Lower lobe of right lung (tissue), 2 donors: ENCODE data around the gene IFT80. TPM values are rescaled to one million over a fixed set of nuclear protein-coding genes. Genes with fewer than 3 reads are reported as not detected.

Source experiments
- ATAC-seq, 2 donors: fragments of 200-7000 bp; cut with Tn5 transposase; one replicate each; pipeline ENCODE4 v1.9.1; 2020 to 2022; ENCODE audit warnings: mild to moderate bottlenecking in 2 of 2, moderate library complexity in 2 of 2
- DNase-seq: peaks from one replicate; pipeline ENCODE4 v3.0.0-alpha.2; 2020
- H3K27ac ChIP-seq: fragments of 200-600 bp; one replicate; pipeline ENCODE4 v1.8.0; 2022
- H3K27me3 ChIP-seq: fragments of 200-600 bp; one replicate; pipeline ENCODE4 v1.8.0; 2022; ENCODE audit warnings: low read depth
- H3K36me3 ChIP-seq: fragments of 200-600 bp; one replicate; pipeline ENCODE4 v1.8.0; 2022; ENCODE audit warnings: mild to moderate bottlenecking
- H3K4me1 ChIP-seq: fragments of 200-600 bp; one replicate; pipeline ENCODE4 v1.8.0; 2022
- H3K4me3 ChIP-seq: fragments of 200-600 bp; one replicate; pipeline ENCODE4 v1.8.0; 2022; ENCODE audit warnings: mild to moderate bottlenecking
- H3K9me3 ChIP-seq: fragments of 200-600 bp; one replicate; pipeline ENCODE4 v1.8.0; 2022
- CTCF ChIP-seq: fragments of 200-600 bp; IDR thresholded peaks from one replicate; pipeline ENCODE4 v1.8.0; 2022; ENCODE audit warnings: antibody characterized with exemption, mild to moderate bottlenecking
- intact Hi-C: fragments of 100-400 bp; cut with DNase I; formaldehyde crosslinking; loops from one replicate; pipeline ENCODE4 v1.11.0; 2022
- microRNA-seq: library from miRNA; unstranded; fragments of <30 nt; microRNA quantifications from one replicate; pipeline ENCODE4 v1.2.0, GENCODE V29; 2020; ENCODE audit warnings: borderline number of aligned reads
- total RNA-seq: library from RNA; stranded (reverse); fragmentation: NEBNext Ultra II Directional; extraction: Animal tissue kit (Norgen Biotek cat#: 25700); gene quantifications from one replicate; pipeline ENCODE4 v1.2.1, GENCODE V29; 2021
- donor health status: DM: no; HTN: yes; CAD: no; lungs with severe emphysema.

Gene IFT80
- total RNA-seq, 1 donor from 2014 or later: 37.7 TPM

DNA sequence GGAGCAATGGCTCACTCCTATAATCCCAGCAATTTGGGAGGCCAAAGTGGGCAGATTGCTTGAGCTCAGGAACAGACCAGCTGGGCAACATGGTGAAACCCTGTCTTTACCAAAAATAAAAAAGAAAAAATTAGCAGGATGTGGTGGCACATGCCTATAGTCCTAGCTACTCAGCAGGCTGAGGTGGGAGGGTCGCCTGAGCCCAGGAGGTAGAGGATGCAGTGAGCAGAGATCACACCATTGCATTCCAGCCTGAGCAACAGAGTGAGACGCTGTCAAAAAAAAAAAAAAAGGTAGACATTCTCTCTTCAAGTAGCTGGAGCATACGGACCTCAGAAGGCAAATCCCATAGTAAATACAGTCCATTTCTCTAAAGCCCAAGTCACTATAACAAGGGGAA, 180.9 kb downstream of the IFT80 start:
- Histone ChIP-seq H3K36me3 (no peaks in the 10 kb centered on the region), H3K27me3 (no peaks in the 10 kb centered on the region), H3K4me1 (no peaks in the 10 kb centered on the region), H3K9me3 (no peaks in the 10 kb centered on the region), H3K27ac (no peak overlapping the region), H3K4me3 (no peak overlapping the region)
- DNase-seq: no peak
- intact Hi-C loops: no loop called here
- no peak for TF ChIP-seq CTCF
- no peak for ATAC-seq

DNA sequence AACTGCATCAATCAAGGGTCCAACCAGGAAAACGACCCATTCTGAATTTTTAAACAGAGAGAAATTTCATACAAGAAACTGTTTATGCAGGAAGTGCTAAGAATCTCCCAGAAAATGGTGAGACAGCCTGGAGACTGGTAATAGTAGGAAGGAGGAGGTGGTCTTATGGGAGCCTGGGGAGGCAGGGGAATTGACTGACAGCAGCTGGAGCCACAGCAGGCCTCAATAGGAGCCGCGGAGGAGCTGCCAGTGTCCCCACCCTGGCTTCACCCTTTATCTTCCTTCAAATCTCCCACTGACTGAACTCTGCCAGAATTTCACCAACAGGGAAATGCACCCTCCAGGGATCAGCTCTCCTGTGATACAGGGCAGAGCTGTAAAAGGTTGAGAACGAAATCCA, 181.3 kb downstream of the IFT80 start:
- DNase-seq: no peak
- TF ChIP-seq CTCF: no peak
- H3K9me3 ChIP-seq: no peaks in the 10 kb centered on the region
- no peaks in the 10 kb centered on the region for H3K36me3 ChIP-seq
- no peaks in the 10 kb centered on the region for H3K4me1 ChIP-seq
- no peaks in the 10 kb centered on the region for H3K27me3 ChIP-seq
- no peak for ATAC-seq
- H3K27ac ChIP-seq: no peak overlapping the region
- intact Hi-C loops: no loop called here
- H3K4me3 ChIP-seq: no peak overlapping the region

DNA sequence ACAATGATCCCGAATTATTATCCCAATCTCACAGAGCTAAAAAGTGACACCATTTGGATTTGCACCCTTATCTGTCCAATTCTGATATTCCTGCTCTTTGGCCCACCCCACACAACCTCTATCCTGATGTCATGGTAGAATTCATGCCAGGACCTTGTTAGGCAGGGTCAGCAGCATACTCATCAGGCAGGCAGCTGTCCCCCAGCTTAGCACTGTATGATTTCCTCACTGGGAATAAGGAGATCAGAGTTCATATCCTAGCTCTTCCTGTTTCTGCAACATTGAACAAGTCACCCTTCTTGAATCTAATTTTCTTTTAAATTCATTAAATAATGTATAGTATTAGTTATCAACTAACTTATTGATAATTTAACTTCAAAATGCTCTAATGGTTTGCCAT, 185.8 kb downstream of the IFT80 start:
- no peak overlapping the region for H3K27ac ChIP-seq
- intact Hi-C loops: no loop called here
- no peak overlapping the region for H3K4me3 ChIP-seq
- no peak for ATAC-seq
- H3K27me3 ChIP-seq: no peaks in the 10 kb centered on the region
- no peak for TF ChIP-seq CTCF
- no peaks in the 10 kb centered on the region for H3K4me1 ChIP-seq
- H3K9me3 ChIP-seq: no peaks in the 10 kb centered on the region
- DNase-seq: no peak
- H3K36me3 ChIP-seq: no peaks in the 10 kb centered on the region

- no peak for DNase-seq
- intact Hi-C loops: no loop called here
- H3K27ac ChIP-seq: no peak overlapping the region
Observed at GRCh38 chr3:160210799-160211221, 188.2 kb downstream of the IFT80 start.

GRCh38 chr3:160210341-160210740, 188.7 kb downstream of the IFT80 start:
- intact Hi-C loops: no loop called here
- Histone ChIP-seq H3K27me3 (no peaks in the 10 kb centered on the region), H3K4me1 (no peaks in the 10 kb centered on the region), H3K9me3 (no peaks in the 10 kb centered on the region), H3K27ac (no peak overlapping the region), H3K4me3 (no peak overlapping the region), H3K36me3 (no peaks in the 10 kb centered on the region)
- TF ChIP-seq CTCF: no peak
- DNase-seq: no peak
- ATAC-seq: no peak

More at GRCh38 chr3:160210799-160211221, 188.2 kb downstream of the IFT80 start:
- peak in 1 of 2 donors; percentile 41 for ATAC-seq
- Histone ChIP-seq H3K9me3 (no peaks in the 10 kb centered on the region), H3K4me1 (no peaks in the 10 kb centered on the region), H3K4me3 (no peak overlapping the region), H3K36me3 (no peaks in the 10 kb centered on the region), H3K27me3 (no peaks in the 10 kb centered on the region)
- TF ChIP-seq CTCF: no peak

Small RNA genes within 50 kb of the gene (microRNA-seq; reads per million reads assigned to microRNA genes)
- 1,966 reads per million, percentile 85 among the genes with 10 or more reads in this experiment for gene MIR15B
- 960 reads per million, percentile 80 among the genes with 10 or more reads in this experiment for gene MIR16-2

Other genes with a start within 250 kb of the IFT80 start
- gene C3orf80, start 173.8 kb downstream of the IFT80 start, total RNA-seq: 1.2 TPM
- 57.6 TPM for gene SMC4, start 425 bp upstream of the IFT80 start, total RNA-seq
- 4.4 TPM for gene TRIM59, start 50.6 kb upstream of the IFT80 start, total RNA-seq
- gene KPNA4, start 166.3 kb upstream of the IFT80 start, total RNA-seq: 61.6 TPM